SJSA1 (cell line): ENCODE data around the gene BCL2A1. TPM values are rescaled to one million over a fixed set of nuclear protein-coding genes. Genes with fewer than 3 reads are reported as not detected.

Experiments used
- DNase-seq, 2 experiments: peaks; one replicate each; pipeline ENCODE4 v3.0.0-alpha.2; 2015 to 2020; ENCODE audit warnings: low spot score in 2 of 2, low read depth in 1 of 2
- H3K27ac ChIP-seq: fragments of 250-450 bp; sonication (Bioruptor Pico); 2 replicates; pipeline ENCODE4 v1.5.1; 2020; ENCODE audit warnings: mild to moderate bottlenecking, moderate library complexity
- H3K27me3 ChIP-seq: fragments of 250-450 bp; sonication (Bioruptor Pico); replicated peaks from 2 replicates; pipeline ENCODE4 v1.5.1; 2020; ENCODE audit warnings: mild to moderate bottlenecking, moderate library complexity
- H3K36me3 ChIP-seq: fragments of 250-450 bp; sonication (Bioruptor Pico); 2 replicates; pipeline ENCODE4 v1.5.1; 2020; ENCODE audit warnings: mild to moderate bottlenecking
- H3K4me1 ChIP-seq: fragments of 250-450 bp; sonication (Bioruptor Pico); replicated peaks from 2 replicates; pipeline ENCODE4 v1.6.1; 2021; ENCODE audit warnings: mild to moderate bottlenecking
- H3K4me3 ChIP-seq: fragments of 250-450 bp; sonication (Bioruptor Pico); 2 replicates; pipeline ENCODE4 v1.5.1; 2020; ENCODE audit warnings: mild to moderate bottlenecking
- H3K9me3 ChIP-seq: fragments of 250-450 bp; sonication (Bioruptor Pico); replicated peaks from 2 replicates; pipeline ENCODE4 v1.5.1; 2020; ENCODE audit warnings: mild to moderate bottlenecking
- total RNA-seq: library from RNA; depleted of rRNA; stranded (reverse); fragments of >200 nt; shearing (Covaris generic); gene quantifications from 2 replicates; pipeline ENCODE4 v1.2.3, GENCODE V29; 2014

Gene BCL2A1
- total RNA-seq, 1 experiment from 2014 or later: 0.34 TPM

DNA sequence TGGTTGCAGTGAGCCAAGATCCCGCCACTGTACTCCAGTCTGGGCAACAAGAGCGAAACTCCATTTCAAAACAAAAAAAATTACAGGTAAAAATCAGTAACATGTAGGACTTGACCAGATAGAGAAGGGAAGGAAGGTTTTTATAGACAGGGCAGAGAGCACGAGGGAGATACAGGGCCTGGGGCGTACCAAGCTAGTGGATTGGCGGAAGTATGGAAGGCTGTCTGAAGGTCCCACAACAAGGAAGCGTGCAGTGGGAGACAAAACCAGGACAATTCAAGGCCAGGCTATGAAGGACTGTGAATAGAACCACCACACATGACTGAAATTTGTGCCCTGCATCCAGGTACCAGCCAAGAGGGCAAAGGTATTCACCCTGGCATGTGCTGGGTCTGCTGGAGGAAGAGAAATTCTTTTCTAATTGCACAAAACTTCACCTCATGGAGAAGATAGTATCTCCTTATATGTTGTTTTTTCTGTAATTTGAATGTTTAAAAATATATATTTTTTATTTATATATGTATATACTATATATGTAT lies 33.0 kb upstream of the BCL2A1 start:
- Histone ChIP-seq H3K27ac (no peak overlapping the region), H3K27me3 (no peaks in the 10 kb centered on the region), H3K9me3 (no peaks in the 10 kb centered on the region), H3K36me3 (no peaks in the 10 kb centered on the region), H3K4me3 (no peak overlapping the region), H3K4me1 (no peaks in the 10 kb centered on the region)
- no peak for DNase-seq

DNA sequence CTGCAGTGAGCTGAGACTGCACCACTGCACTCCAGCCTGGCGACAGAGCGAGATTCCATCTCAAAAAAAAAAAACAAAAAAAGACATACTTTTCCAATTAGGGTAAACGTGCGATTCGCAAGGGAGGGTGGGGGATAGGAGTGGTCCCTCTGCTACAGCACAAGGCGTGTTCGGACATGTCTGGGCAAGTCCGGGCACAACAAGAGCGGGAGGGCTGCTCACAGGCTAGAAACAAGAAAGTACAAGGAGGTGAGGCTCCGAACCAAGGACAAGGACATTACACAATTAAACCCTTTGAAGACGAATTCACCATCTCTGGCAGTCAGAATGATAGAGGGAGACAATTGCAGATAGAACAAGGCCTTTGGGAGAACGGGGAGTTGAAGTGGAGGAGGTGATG lies 32.2 kb upstream of the BCL2A1 start:
- no peaks in the 10 kb centered on the region for H3K27me3 ChIP-seq
- no peak overlapping the region for H3K27ac ChIP-seq
- no peaks in the 10 kb centered on the region for H3K9me3 ChIP-seq
- H3K36me3 ChIP-seq: no peaks in the 10 kb centered on the region
- no peaks in the 10 kb centered on the region for H3K4me1 ChIP-seq
- H3K4me3 ChIP-seq: no peak overlapping the region
- DNase-seq: no peak

- no peaks in the 10 kb centered on the region for H3K4me1 ChIP-seq
- H3K36me3 ChIP-seq: no peaks in the 10 kb centered on the region
- DNase-seq: no peak
- H3K27ac ChIP-seq: no peak overlapping the region
- no peak overlapping the region for H3K4me3 ChIP-seq
- H3K27me3 ChIP-seq: no peaks in the 10 kb centered on the region
- no peaks in the 10 kb centered on the region for H3K9me3 ChIP-seq
Measured at GRCh38 chr15:80002267-80002666, 31.3 kb upstream of the BCL2A1 start.

DNA sequence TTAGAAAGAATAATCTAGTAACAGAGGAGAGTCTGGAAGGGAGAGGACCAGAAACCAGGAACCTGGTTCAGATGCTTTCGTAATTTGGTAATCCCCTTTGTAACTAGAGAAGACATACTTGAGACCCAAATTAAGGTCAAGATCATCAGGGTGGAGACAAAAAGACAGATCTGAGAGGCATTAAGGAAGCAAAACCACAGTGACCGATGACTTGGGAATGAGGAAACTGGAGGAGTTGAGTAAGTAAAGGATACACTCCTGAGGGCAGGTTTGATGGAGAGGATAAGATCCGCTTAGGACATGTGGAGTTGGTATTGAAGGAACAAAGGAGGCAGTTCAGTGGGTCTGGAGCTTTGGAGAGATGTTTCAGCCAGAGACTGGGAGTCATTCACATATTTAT lies 23.6 kb upstream of the BCL2A1 start:
- Histone ChIP-seq H3K36me3 (no peaks in the 10 kb centered on the region), H3K4me1 (no peaks in the 10 kb centered on the region), H3K9me3 (no peaks in the 10 kb centered on the region), H3K4me3 (no peak overlapping the region), H3K27ac (no peak overlapping the region), H3K27me3 (no peaks in the 10 kb centered on the region)
- no peak for DNase-seq

DNA sequence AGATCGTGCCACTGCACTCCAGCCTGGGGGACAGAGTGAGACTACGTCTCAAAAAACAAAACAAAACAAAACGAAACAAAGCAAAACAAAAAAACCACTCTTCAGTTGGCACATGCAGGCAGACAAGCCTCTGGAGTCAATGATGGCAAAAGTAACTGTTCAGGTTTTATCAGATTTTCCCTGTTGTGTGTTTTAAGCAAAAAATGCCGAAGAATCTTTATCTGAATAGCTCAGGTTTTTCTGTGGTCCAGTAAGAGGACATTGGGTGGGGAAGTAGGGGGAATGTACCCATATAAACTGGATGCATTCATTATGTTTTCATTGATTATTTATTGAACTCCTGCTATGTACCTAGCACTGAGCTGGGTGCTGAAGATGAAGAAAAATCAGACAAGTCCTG lies 20.8 kb upstream of the BCL2A1 start:
- H3K4me3 ChIP-seq: no peak overlapping the region
- no peaks in the 10 kb centered on the region for H3K27me3 ChIP-seq
- no peaks in the 10 kb centered on the region for H3K36me3 ChIP-seq
- no peak for DNase-seq
- H3K4me1 ChIP-seq: no peaks in the 10 kb centered on the region
- H3K9me3 ChIP-seq: no peaks in the 10 kb centered on the region
- H3K27ac ChIP-seq: no peak overlapping the region

DNA sequence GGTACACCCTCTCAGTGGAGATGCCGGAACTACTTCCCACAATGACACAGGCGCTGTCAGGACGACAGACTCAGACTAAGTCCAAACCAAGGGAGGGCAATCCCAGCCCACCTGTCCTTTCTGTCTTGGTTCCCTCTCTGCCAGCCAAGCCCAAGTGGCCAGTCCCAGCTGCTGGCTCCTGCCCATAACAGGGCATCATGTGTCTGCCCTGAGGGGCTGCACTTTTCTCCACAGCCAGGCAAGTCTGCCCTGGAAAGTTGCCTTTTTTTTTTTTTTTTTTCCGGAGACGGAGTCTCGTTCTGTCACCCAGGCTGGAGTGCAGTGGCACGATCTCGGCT lies 20.0 kb upstream of the BCL2A1 start:
- Histone ChIP-seq H3K9me3 (no peaks in the 10 kb centered on the region), H3K27me3 (no peaks in the 10 kb centered on the region), H3K4me1 (no peaks in the 10 kb centered on the region), H3K27ac (no peak overlapping the region), H3K4me3 (no peak overlapping the region), H3K36me3 (no peaks in the 10 kb centered on the region)
- no peak for DNase-seq

- Histone ChIP-seq H3K27ac (no peak overlapping the region), H3K9me3 (no peaks in the 10 kb centered on the region), H3K4me3 (no peak overlapping the region), H3K36me3 (no peaks in the 10 kb centered on the region), H3K27me3 (no peaks in the 10 kb centered on the region), H3K4me1 (no peaks in the 10 kb centered on the region)
- DNase-seq: no peak
Measured at GRCh38 chr15:79990280-79990996, 19.4 kb upstream of the BCL2A1 start.

DNA sequence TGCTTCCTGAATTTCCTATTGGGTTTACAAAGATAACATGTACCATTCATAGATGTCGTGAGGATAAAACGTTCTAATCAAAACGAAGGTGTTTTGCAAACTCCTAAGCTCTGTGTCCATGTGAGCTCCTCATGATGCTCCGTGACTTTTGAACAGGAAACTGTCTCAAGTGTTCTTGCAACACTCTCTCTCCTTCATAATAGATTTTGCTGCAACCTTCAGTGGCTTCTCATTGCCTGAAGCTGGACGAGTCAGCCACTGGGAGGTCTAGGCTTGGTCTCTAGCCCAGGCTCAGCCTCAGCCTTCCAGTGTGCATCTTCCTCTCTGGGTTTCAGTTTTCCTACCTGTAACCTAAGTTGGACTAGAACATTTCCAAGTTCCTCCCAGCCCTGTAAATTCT lies 18.7 kb upstream of the BCL2A1 start:
- H3K9me3 ChIP-seq: no peaks in the 10 kb centered on the region
- H3K4me1 ChIP-seq: no peaks in the 10 kb centered on the region
- H3K27me3 ChIP-seq: no peaks in the 10 kb centered on the region
- H3K36me3 ChIP-seq: no peaks in the 10 kb centered on the region
- no peak overlapping the region for H3K4me3 ChIP-seq
- DNase-seq: no peak
- no peak overlapping the region for H3K27ac ChIP-seq

GRCh38 chr15:79989183-79989582 lies 18.2 kb upstream of the BCL2A1 start:
- Histone ChIP-seq H3K4me3 (no peak overlapping the region), H3K4me1 (no peaks in the 10 kb centered on the region), H3K9me3 (no peaks in the 10 kb centered on the region), H3K36me3 (no peaks in the 10 kb centered on the region), H3K27ac (no peak overlapping the region), H3K27me3 (no peaks in the 10 kb centered on the region)
- DNase-seq: no peak

DNA sequence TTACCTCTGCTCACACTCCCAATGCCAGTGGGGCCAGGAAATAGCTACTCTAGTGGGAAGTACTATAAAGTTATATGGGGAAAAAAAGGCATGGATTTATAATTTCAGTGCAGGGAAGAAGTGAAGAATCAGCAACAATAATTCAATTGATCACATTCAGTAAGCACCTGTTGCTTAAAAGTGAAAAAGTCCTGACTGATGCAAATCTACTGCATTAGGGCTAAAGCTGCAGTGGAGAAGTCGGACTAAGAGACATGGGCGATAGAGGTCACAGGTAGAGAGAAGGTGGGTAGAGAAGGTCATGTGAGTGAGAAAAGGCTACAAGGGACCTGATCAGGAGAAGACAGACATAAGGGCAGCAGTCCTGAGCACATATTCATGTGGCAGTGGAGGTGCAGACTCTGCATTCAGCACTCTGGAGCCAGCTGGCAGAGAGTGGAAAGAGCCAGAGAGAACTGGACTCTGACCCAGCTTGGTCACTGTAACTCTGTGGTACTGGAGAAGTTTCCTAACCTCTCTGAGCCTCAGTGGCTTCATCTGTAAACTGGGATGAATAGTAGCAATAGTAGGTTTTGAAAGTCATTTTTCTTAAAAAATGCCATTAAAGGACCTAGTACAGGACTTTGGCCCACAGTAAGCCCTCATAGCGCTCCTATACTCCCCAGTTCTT lies 17.6 kb upstream of the BCL2A1 start:
- H3K4me3 ChIP-seq: no peak overlapping the region
- H3K36me3 ChIP-seq: no peaks in the 10 kb centered on the region
- H3K27ac ChIP-seq: no peak overlapping the region
- H3K27me3 ChIP-seq: no peaks in the 10 kb centered on the region
- H3K4me1 ChIP-seq: no peaks in the 10 kb centered on the region
- H3K9me3 ChIP-seq: no peaks in the 10 kb centered on the region
- no peak for DNase-seq

DNA sequence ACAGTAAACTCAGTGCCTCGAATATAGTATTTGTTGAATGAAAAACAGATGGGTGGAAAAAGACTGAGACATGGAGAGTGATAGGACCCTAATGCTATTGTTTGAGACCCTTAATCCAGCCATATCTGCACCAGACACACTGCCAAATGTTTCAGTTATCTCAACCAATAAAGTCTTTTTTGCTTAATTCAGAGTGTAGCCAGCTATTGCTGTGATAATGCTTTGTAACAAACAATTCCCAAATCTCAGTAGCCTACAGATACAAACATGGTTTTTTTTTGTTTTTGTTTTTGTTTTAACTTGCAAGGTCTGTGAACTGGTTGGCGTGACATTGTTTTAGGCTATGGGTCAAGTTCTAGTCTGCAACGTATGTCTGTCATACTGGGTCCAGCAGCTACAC lies 17.0 kb upstream of the BCL2A1 start:
- Histone ChIP-seq H3K4me3 (no peak overlapping the region), H3K36me3 (no peaks in the 10 kb centered on the region), H3K9me3 (no peaks in the 10 kb centered on the region), H3K27me3 (no peaks in the 10 kb centered on the region), H3K27ac (no peak overlapping the region), H3K4me1 (no peaks in the 10 kb centered on the region)
- DNase-seq: no peak

GRCh38 chr15:79987569-79987955 lies 16.6 kb upstream of the BCL2A1 start:
- no peaks in the 10 kb centered on the region for H3K4me1 ChIP-seq
- H3K4me3 ChIP-seq: no peak overlapping the region
- H3K36me3 ChIP-seq: no peaks in the 10 kb centered on the region
- no peaks in the 10 kb centered on the region for H3K9me3 ChIP-seq
- no peak for DNase-seq
- no peak overlapping the region for H3K27ac ChIP-seq
- no peaks in the 10 kb centered on the region for H3K27me3 ChIP-seq

- Histone ChIP-seq H3K4me1 (no peaks in the 10 kb centered on the region), H3K9me3 (no peaks in the 10 kb centered on the region), H3K27ac (no peak overlapping the region), H3K36me3 (no peaks in the 10 kb centered on the region), H3K4me3 (no peak overlapping the region), H3K27me3 (no peaks in the 10 kb centered on the region)
- DNase-seq: peak in 1 of 2 experiments; percentile 22
Measured at GRCh38 chr15:79981831-79982455, 10.9 kb upstream of the BCL2A1 start.
